HUES64 (cell line): ENCODE data around the gene BRCA1.
"Not testable (repeated sequence)": the region's sequence is repeated elsewhere in the genome, so short reads cannot be mapped to it uniquely, and the experiment has no call there.

Experiments
- H3K27ac ChIP-seq: 2 replicates; pipeline ENCODE4 v1.7.0; 2013; ENCODE audit warnings: low read depth, low read length, inconsistent platforms
- H3K27me3 ChIP-seq: 2 replicates; pipeline ENCODE4 v1.6.1; 2013; ENCODE audit warnings: mild to moderate bottlenecking, low read length; ENCODE audit not compliant: insufficient read depth
- H3K36me3 ChIP-seq: 2 replicates; pipeline ENCODE4 v1.6.1; 2013; ENCODE audit warnings: mild to moderate bottlenecking, low read length; ENCODE audit not compliant: insufficient read depth
- H3K4me1 ChIP-seq: 2 replicates; pipeline ENCODE4 v1.6.1; 2013; ENCODE audit warnings: mild to moderate bottlenecking, low read length, moderate library complexity; ENCODE audit not compliant: insufficient read depth
- H3K4me3 ChIP-seq: 2 replicates; pipeline ENCODE4 v1.5.1; 2013; ENCODE audit warnings: mild to moderate bottlenecking, low read length, moderate library complexity
- H3K9ac ChIP-seq: 2 replicates; pipeline ENCODE4 v1.6.1; 2013; ENCODE audit warnings: mild to moderate bottlenecking, low read depth, low read length
- H3K9me3 ChIP-seq: 2 replicates; pipeline ENCODE4 v1.6.1; 2013; ENCODE audit warnings: low read depth, low read length; ENCODE audit not compliant: insufficient read depth
- WGBS: fragments of 150-250, 120-280 bp; methylation state at CpG from one replicate; pipeline ENCODE4 v1.1.7; 2013; ENCODE audit warnings: missing lambda C conversion rate; 5-methylcytosine and 5-hydroxymethylcytosine counted together

Gene BRCA1

DNA sequence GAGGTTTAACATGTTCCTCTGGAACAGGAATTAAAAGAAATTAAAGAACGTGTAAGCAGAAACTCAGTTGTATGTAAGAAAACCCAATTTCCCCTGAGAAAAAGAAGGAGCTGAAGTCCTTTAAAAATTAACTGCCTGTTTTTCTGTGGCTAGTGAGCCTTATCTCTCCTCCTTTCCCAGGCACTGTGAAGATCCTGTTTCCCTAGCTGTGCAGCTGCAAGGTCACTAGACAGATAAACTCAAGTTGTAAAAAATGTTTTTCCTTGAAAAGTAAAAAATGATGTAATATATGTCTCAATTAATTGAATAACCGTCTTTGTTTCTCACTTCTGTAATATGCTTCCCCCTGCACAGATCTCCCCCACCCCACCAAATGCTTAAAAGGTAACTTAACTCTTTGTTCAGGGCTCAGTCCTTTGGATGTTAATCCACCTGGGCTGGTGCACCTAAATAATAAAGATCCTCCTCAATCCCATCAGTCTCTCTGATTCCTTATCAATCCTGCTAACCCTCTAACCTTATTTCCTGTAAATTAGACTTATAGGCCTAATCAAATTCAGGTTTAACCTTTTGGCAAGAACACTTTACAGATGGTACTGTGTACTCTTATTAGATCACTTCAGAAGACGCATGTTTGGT lies 28.2 kb upstream of the BRCA1 start:
- not testable (repeated sequence) for H3K27ac ChIP-seq, H3K9me3 ChIP-seq, H3K4me3 ChIP-seq, H3K9ac ChIP-seq, H3K4me1 ChIP-seq, H3K27me3 ChIP-seq, H3K36me3 ChIP-seq
- WGBS, result 94% methylated on average over 3 of the region's 3 CpGs

- WGBS, result 97% methylated on average over 3 of the region's 3 CpGs
- H3K9ac ChIP-seq, result no peak overlapping the region
- no peaks in the 10 kb centered on the region for H3K4me1 ChIP-seq
- H3K27ac ChIP-seq, result no peak overlapping the region
- H3K9me3 ChIP-seq, result no peaks in the 10 kb centered on the region
- H3K36me3 ChIP-seq, result peaks cover 2% of the 10 kb centered on the region; the same call in 1 of the 2 replicates
- no peak overlapping the region for H3K4me3 ChIP-seq
- H3K27me3 ChIP-seq, result no peaks in the 10 kb centered on the region
Observed at GRCh38 chr17:43151880-43152456, 26.8 kb upstream of the BRCA1 start.

GRCh38 chr17:43146649-43147048 lies 21.5 kb upstream of the BRCA1 start:
- Histone ChIP-seq H3K4me1 (no peaks in the 10 kb centered on the region), H3K27ac (no peak overlapping the region), H3K9ac (no peak overlapping the region), H3K4me3 (no peak overlapping the region), H3K9me3 (no peaks in the 10 kb centered on the region), H3K36me3 (no peaks in the 10 kb centered on the region), H3K27me3 (no peaks in the 10 kb centered on the region)
- WGBS, result 25% methylated on average over 4 of the region's 4 CpGs

- Histone ChIP-seq H3K36me3 (no peaks in the 10 kb centered on the region), H3K27ac (no peak overlapping the region), H3K4me1 (no peaks in the 10 kb centered on the region), H3K9me3 (no peaks in the 10 kb centered on the region), H3K4me3 (no peak overlapping the region), H3K9ac (no peak overlapping the region), H3K27me3 (no peaks in the 10 kb centered on the region)
- WGBS, result 97% methylated on average over 5 of the region's 5 CpGs
Observed at GRCh38 chr17:43143201-43143600, 18.0 kb upstream of the BRCA1 start.

DNA sequence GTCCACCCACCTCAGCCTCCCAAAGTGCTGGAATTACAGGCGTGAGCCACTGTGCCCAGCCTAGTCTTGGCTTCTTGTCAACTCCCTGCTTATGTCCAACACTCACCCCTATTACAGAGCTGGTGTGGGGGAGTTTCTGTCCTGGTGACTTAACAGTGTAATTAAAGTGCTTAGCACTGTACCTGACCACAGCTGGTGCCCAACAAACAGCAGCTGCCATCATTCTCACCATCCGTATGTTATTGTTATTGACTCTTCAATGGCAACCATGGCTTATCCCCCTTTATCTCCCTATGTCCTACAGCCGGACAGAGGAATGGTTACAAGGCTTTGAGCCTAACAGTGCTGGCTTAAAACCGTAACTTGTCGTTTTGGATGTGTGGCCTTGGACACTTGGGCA lies 17.0 kb upstream of the BRCA1 start:
- Histone ChIP-seq H3K9me3 (no peaks in the 10 kb centered on the region), H3K4me1 (no peaks in the 10 kb centered on the region), H3K36me3 (no peaks in the 10 kb centered on the region), H3K9ac (no peak overlapping the region), H3K4me3 (no peak overlapping the region), H3K27me3 (no peaks in the 10 kb centered on the region), H3K27ac (no peak overlapping the region)
- 89% methylated on average over 5 of the region's 5 CpGs for WGBS

- no peak overlapping the region for H3K9ac ChIP-seq
- H3K27me3 ChIP-seq, result no peaks in the 10 kb centered on the region
- no peak overlapping the region for H3K27ac ChIP-seq
- no peaks in the 10 kb centered on the region for H3K36me3 ChIP-seq
- 89% methylated on average over 11 of the region's 11 CpGs for WGBS
- no peak overlapping the region for H3K4me3 ChIP-seq
- no peaks in the 10 kb centered on the region for H3K4me1 ChIP-seq
- H3K9me3 ChIP-seq, result no peaks in the 10 kb centered on the region
Observed at GRCh38 chr17:43140396-43141332, 15.5 kb upstream of the BRCA1 start.

DNA sequence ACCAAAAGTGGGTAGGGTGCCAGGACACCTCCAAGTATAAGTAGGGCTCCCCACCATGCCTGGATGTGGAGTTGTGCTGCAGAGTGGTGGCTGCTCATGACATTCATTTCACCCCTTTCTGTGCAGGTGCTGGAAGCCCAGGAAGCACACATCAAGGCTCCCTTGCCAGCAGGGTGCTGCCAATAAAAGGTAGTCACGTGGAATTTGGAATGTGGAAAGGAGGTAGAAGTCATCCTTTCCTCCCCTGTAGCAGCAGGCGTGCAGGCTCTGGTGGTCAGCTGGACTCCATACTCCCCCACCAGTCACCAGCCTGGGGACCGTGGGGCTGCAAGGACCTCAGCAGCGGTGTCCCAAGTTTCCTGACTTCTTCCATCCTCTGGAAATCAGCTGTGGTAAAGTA lies 13.4 kb upstream of the BRCA1 start:
- not testable (repeated sequence) for H3K4me1 ChIP-seq, H3K27me3 ChIP-seq, H3K9me3 ChIP-seq, H3K36me3 ChIP-seq, H3K4me3 ChIP-seq, H3K27ac ChIP-seq, H3K9ac ChIP-seq
- WGBS, result 96% methylated on average over 3 of the region's 4 CpGs

DNA sequence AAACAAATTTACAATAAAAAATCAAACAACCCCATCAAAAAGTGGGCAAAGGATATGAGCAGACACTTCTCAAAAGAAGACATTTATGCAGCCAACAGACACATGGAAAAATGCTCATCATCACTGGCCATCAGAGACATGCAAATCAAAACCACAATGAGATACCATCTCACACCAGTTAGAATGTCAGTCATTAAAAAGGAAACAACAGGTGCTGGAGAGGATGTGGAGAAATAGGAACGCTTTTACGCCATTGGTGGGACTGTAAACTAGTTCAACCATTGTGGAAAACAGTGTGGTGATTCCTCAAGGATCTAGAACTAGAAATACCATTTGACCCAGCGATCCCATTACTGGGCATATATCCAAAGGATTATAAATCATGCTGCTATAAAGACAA lies 11.4 kb upstream of the BRCA1 start:
- H3K27me3 ChIP-seq, H3K9ac ChIP-seq, H3K4me1 ChIP-seq, H3K4me3 ChIP-seq, H3K9me3 ChIP-seq, H3K27ac ChIP-seq: not testable (repeated sequence)
- H3K36me3 ChIP-seq, result peaks cover 15% of the 10 kb centered on the region
- 100% methylated on average over 3 of the region's 3 CpGs for WGBS

GRCh38 chr17:43135454-43135819 lies 10.3 kb upstream of the BRCA1 start:
- Histone ChIP-seq H3K27ac (no peak overlapping the region), H3K4me1 (no peaks in the 10 kb centered on the region), H3K27me3 (no peaks in the 10 kb centered on the region), H3K36me3 (peaks cover 15% of the 10 kb centered on the region), H3K9ac (no peak overlapping the region), H3K4me3 (no peak overlapping the region), H3K9me3 (no peaks in the 10 kb centered on the region)
- WGBS, result 95% methylated on average over 19 of the region's 19 CpGs

DNA sequence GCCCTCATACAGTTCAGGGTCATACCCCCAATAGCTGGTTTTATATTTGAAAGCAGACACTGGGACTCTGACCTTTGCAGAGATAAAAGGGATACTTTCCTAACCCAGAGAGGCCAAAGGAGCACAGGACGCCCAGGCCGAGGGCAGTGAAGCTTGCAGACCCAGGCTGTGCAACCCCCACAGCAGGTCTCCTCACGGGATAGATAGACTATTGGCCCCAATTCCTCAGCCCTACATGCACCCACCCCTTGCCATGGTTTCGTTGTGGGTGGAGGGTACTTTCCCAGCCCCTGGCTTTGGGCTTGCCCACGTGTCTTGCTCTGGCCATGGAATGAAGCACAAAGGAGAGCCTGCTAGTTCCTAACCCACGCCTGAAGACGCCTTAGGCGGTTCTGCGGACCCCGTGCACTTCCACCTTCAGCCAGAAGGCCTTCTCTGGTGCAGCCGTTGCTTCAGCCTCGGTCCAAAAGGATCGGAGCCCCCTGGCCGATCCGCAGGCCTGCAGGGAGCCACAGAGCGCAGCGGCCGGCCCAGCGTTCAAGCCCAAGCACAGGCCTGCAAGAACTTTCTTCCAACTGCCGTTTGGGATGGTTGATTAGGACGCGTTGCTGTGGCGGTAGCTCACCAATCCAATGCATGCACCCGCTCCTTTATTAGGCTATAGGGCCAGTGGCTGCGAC lies 9.8 kb upstream of the BRCA1 start:
- WGBS, result 95% methylated on average over 25 of the region's 25 CpGs
- Histone ChIP-seq H3K27ac (no peak overlapping the region), H3K9ac (no peak overlapping the region)

DNA sequence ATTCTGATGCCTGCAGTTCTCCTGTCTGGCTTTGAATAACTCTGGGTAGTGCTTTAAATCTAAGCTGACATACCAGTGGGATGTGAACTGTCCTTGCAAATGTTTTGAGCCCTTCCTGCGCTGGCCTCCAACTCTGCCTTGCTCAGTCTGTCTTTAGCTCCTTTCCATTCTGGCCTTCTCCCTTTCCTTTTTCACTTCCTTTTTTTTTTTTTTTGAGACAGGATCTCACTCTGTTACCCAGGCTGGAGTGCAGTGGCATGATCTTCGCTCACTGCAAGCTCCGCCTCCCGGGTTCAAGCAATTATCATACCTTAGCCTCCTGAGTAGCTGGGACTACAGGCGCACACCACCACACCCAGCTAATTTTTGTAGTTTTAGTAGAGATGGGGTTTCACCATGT lies 8.3 kb upstream of the BRCA1 start:
- WGBS, result 93% methylated on average over 4 of the region's 5 CpGs
- H3K36me3 ChIP-seq, result peaks cover 19% of the 10 kb centered on the region
- H3K4me1 ChIP-seq, H3K27me3 ChIP-seq, H3K4me3 ChIP-seq, H3K9me3 ChIP-seq, H3K27ac ChIP-seq, H3K9ac ChIP-seq: not testable (repeated sequence)

More for the DNA sequence above, 9.8 kb upstream of the BRCA1 start:
- no peaks in the 10 kb centered on the region for H3K4me1 ChIP-seq
- H3K4me3 ChIP-seq, result no peak overlapping the region
- H3K9me3 ChIP-seq, result no peaks in the 10 kb centered on the region
- no peaks in the 10 kb centered on the region for H3K27me3 ChIP-seq
- H3K36me3 ChIP-seq, result peaks cover 15% of the 10 kb centered on the region
